Hematopoietic multipotent progenitor cell treated with erythropoietin and hydrocortisone succinate and interleukin-3 and kit ligand, for 17 days (in vitro differentiated cells): ENCODE results near the gene IFNGR2.
A peak's percentile ranks its signal among the peaks of the same experiment; 100 is the strongest.
"Not testable (repeated sequence)": the region's sequence is repeated elsewhere in the genome, so short reads cannot be mapped to it uniquely, and the experiment has no call there.

ENCODE experiments used
- DNase-seq: peaks from one replicate; pipeline ENCODE4 v3.0.0-alpha.2; 2015; ENCODE audit warnings: low spot score

Gene IFNGR2

DNA sequence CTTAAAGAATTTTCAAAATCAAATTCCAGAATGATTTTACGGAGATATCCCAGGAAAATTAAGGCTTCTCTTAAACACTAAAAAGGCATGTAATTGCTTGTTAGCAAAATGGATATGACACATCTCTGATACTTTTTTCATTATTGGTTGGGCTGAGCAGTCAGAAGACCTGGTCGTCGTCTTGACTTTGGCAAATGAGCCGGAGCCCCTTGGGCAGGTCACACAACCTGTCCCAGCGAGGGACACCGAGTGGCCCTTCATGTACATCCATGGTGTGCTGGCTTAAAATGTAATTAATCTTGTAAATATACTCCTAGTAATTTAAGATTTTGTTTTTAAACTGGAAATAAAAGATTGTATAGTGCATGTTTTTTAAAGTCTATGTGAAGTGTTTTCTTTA is 33.9 kb downstream of the IFNGR2 start:
- DNase-seq = no peak

- DNase-seq = no peak
Observed at GRCh38 chr21:33441489-33442477, 38.6 kb downstream of the IFNGR2 start.

- DNase-seq = no peak
Observed at GRCh38 chr21:33443194-33443593, 40.0 kb downstream of the IFNGR2 start.

- DNase-seq = no peak
Observed at GRCh38 chr21:33444499-33444898, 41.3 kb downstream of the IFNGR2 start.

GRCh38 chr21:33446620-33447019 is 43.4 kb downstream of the IFNGR2 start:
- DNase-seq = not testable (repeated sequence)

GRCh38 chr21:33449616-33450015 is 46.4 kb downstream of the IFNGR2 start:
- no peak for DNase-seq

DNA sequence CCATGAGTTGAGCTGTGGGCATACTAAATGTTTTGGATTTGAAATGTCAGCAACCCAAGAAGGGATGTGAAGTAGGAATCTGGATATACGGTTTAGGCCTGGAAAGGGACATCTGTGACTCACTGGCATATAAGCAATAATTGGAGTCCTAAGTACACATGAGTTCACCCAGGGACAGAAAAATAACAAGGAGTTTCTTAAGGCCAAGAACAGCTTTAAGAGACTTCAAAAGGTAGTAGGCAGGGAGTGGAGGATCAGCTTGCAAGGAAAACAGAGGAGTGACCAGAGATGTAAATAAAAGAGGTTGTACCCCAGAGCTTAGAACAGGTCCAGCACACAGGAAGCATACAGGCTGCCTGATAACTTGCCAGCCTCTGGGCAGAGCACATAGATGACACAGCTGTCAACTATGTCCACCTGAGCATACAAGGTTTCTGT is 48.4 kb downstream of the IFNGR2 start:
- no peak for DNase-seq

DNA sequence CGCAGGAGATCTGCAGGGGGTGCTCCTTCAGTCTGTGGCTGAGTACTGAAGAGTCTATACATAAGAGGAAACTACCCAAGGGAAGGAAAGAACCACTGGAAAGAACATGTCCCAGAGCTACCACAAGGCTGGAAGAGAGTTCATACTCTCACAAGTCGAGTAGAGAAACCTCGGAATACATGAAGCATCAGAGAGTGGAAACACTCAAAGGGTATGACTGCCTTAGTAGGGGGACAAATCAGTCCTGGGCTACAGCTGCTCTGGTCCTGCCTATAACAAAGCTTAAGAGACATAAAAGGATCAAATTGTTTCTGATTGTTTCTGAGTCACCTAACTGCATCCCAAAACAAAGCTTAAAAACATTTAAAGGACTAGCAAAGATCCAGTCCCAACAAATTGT is 49.1 kb downstream of the IFNGR2 start:
- DNase-seq = no peak

DNA sequence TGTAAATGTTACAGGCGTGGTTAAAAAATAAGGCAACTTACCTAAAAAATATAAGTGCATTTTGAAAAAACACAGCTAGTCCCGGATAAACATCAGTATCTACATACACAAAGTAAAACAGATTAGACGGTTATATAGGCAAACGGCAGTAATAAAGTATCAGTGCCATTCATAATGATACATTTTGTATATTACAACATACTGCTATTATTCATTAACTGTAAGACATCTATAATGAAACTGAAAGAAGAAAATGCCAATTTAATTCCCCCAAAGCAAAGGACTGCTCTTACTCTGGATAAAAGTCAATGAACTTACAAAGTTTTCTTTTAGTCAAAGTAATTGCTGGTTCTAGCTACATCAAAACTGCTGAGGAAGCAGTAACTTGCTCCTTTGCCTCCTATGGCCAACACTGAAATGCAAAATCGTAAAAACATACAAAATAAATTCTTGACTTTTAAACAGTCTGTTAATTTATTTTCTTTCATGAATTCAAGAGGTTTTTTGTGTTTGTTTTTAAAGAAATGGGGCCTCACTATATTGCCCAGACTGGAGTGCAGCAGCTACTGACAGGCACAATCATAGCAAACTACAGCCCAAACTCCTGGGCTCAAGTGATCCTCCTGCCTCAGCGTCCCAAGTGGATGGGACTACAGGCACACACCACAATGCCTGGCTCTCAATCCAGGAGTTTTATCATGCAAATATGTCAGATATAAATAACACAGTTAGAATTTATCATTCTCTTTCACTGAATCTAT is 52.7 kb downstream of the IFNGR2 start:
- DNase-seq = no peak

DNA sequence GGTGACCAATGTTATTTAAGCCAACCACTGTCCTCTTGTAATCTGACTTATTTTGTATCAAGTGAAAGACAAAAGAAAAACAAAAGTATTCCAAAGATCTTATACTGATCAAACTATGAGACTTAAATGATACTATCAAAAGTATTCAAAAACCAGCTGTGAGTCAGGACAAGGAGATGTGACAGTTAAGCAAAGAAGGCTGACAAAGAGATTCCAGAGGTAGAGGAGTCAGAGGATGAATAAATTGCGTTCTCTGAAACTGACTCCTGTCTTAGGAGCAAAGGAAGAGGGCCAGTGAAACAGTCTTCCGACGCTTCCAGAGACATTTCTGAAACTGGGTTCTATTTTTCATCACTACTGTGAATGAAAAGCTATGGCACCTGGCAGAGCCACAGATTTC is 55.6 kb downstream of the IFNGR2 start:
- no peak for DNase-seq

DNA sequence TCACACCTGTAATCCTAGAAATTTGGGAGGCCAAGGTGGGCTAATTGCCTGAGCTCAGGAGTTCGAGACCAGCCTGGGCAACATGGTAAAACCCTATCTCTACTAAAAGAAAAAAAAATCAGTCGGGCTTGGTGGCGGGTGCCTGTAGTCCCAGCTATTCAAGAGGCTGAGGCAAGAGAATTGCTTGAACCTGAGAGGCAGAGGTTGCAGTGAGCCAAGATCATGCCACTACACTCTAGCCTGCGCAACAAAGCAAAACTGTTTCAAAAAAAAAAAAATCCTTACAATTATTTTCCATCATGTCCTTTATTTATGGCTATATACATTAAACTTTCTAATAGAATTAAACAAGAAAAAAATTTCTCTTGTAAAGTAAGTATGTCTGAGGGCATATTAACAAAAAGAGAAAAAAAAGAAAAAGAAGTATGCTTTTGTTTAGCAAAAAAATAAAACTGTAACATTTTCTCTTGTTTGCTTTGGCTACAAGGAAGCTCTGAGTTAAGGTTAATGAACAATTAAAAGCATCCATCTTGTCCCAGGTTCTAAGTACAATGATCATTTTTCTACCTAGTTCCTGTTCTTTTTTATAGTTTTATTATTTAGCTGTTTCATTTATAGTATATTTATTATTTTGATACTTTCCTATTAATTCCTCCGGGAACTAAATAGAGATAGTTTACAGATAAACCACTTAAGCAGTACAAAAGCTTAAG is 58.5 kb downstream of the IFNGR2 start:
- DNase-seq = no peak

DNA sequence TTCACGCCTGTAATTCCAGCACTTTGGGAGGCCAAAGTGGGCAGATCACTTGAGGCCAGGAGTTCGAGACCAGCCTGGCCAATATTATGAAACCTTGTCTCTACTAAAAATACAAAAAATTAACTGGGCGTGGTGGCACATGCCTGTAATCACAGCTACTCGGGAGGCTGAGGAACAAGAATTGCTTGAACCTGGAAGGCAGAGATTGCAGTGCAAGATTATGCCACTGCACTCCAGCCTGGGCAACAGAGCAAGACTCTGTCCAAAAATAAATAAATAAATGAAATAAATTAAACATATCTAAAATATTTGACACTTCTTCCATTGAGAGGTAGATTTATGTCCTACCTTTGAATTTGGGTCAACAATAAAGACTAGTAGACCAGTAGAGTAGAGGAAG is 66.0 kb downstream of the IFNGR2 start:
- not testable (repeated sequence) for DNase-seq

GRCh38 chr21:33470701-33471100 is 67.5 kb downstream of the IFNGR2 start:
- DNase-seq = no peak

DNA sequence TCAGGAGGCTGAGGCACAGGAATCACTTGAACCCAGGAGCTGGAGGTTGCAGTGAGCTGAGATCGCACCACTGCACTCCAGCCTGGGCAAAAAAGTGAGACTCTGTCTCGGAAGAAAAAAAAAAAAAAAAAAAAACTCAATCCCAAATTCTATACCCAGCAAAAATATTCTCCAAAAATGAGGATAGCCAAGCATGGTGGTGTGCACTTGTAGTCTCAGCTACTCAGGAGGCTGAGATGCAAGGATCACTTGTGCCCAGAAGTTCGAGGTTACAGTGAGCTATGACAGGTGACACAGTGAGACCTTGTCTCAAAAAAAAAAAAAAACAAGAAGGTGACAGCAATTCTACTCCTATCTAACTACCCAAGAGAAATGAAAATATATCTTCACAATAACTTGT is 70.1 kb downstream of the IFNGR2 start:
- no peak for DNase-seq

GRCh38 chr21:33477066-33477465 is 73.9 kb downstream of the IFNGR2 start:
- DNase-seq = no peak

DNA sequence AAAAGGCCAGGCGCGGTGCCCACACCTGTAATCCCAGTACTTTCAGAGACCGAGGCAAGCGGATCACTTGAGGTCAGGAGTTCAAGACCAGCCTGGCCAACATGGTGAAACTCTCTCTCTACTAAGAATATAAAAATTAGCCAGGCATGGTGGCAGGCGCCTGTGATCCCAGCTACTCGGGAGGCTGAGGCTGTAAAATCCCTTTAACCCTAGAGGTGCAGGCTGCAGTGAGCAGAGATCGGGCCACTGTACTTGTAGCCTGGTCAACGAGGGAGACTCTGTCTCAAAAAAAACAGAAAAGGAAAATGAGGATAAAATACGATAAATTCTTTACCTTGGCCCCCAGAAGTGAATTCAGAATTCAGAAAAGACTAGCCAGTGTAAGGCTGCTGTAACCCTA is 75.0 kb downstream of the IFNGR2 start:
- DNase-seq = no peak

DNA sequence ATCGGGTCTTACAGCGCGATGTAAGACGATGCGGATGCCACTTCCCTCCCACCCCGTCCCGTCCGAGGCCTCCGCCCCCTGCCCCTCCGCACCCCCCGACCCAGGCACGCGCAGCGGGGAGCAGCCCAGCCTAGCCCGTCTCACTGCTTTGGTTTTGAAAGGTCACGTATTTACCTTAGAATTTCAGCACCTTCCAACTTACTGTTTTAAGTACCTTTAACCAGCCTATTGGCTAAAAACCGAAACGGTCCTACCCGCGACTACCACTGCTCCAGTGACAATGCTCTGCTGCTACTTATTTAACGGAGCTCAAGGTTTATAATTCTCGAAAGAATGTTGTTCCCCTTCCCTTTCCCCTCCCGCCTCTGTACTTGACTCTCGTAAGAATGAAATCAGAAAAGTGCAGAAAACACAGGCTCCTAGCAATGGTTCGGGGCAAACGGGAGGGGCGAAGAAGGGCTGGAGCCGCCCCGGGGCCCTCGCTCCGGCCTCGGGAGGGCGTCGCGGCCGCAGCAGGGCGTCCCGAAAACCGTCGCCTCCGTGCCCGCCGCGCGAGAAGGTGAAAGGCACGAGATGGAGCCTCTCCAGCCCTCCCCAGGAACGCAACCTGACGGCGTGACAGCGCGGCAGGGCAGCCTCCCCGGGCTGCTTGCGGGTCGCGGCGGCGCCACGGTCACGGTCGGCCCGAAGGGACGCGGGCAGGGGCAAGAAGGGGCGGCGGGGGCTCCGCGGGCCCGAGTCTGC is 75.9 kb downstream of the IFNGR2 start:
- no peak for DNase-seq

DNA sequence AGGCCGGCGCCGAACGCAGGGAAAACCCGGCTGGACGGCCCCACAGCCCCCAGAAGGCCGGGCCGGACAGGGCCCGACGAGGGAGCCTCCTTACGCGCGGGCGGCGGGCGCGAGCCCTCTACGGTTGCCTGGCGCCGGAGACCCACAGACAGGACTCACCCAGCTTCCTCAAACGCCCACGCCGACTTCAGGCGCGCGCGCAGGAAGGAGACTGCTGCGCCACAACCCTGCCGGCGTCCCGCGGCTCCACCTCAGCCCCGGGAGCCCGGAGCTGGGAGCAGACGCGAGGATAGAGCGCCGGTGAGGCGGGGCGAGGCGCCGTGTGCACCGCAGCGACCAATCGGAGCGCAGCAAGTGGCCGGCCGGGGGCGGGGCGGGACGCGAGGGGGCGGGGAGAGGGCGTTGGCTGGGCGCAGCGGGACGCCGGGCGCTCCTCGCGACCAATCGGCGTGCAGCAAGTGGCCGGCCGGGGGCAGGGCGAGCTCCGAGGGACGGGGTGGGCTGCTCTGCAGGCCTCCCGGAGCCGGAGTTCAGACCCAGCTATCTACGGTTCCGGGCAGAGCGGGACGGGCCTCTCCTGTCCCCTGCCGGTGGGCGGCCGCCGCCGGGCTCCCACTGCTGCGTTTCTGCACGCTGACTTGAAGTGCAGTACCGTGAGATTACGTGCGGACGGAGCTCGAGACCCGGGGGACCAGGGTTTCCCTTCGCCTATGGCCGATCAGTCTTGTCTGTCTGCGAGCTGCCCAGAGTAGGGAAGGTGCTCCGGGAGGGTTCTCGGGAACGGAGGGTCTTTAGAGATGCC is 76.7 kb downstream of the IFNGR2 start, which contains the start of gene TMEM50B:
Gene TMEM50B (minus strand): TSS at position 296 of the 802 bp plus-strand sequence. CDS start 11,089 bp downstream, outside the sequence.
- DNase-seq = peak; percentile 95

- DNase-seq = no peak
Observed at GRCh38 chr21:33480481-33481103, 77.4 kb downstream of the IFNGR2 start.

GRCh38 chr21:33481314-33481943 is 78.2 kb downstream of the IFNGR2 start:
- DNase-seq = no peak
